Measurements from ENCODE around the gene FAM90A1.
"Not testable (repeated sequence)": the region's sequence is repeated elsewhere in the genome, so short reads cannot be mapped to it uniquely, and the experiment has no call there.

Gene FAM90A1, protein sequence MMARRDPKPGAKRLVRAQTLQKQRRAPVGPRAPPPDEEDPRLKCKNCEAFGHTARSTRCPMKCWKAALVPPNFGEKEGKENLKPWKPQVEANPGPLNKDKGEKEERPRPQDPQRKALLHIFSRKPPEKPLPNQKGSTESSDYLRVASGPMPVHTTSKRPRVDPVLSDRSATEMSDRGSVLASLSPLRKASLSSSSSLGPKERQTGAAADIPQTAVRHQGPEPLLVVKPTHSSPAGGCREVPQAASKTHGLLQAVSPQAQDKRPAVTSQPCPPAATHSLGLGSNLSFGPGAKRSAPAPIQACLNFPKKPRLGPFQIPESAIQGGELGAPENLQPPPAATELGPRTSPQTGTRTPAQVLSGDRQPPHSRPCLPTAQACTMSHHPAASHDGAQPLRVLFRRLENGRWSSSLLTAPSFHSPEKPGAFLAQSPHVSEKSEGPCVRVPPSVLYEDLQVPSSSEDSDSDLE

DNA sequence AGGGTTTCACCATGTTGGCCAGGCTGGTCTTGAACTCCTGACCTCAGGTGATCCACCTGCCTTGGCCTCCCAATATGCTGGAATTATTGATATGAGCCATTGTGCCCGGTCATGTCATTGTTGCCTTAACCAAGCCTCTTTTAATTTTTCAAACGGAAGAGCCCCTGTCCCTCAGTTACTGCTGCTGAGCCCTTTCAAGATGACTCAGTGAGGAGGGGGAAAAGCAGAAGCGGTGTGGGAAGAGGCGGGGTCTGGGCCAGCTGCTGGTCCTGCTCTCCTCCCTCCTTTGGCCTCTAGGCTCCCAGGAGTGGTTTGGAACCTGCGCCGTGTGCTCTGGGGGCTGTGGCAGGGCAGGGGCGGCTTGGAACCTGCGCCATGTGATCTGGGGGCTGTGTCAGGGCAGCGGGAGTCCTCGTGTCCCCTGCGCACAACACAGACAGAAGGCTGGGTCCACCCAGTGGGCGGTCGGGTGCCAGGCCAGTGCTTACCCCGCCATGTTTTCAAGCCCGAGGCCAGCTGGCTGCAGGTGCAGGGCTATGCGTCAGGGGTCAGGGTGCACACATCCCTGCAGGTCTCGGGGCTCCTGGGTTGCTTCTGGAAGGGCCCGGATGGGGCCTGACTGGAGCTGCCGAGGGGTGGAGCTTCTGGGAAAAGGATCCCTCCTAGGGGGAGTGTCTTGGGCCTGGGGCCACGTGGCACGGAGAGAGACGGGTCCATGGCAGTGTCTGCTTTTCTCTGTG is at the start of gene FAM90A1:
TSS of gene FAM90A1 (minus strand) at position 627 of the 740 bp plus-strand sequence. CDS start 2,786 bp downstream, outside the sequence.
- not testable (repeated sequence) for H3K27ac ChIP-seq (ENCODE audit: low read depth, low read length); H3K9ac ChIP-seq (ENCODE audit: low read length); H3K36me3 ChIP-seq (ENCODE audit: control insufficient read depth, insufficient read depth, low read length); H3K27me3 ChIP-seq (ENCODE audit: control insufficient read depth, insufficient read depth, low read length); H3K4me1 ChIP-seq (ENCODE audit: control insufficient read depth, insufficient read depth, low read length)
- peak within 1 kb of the TSS; percentile 27 for H3K4me3 ChIP-seq (ENCODE audit: low read length)

DNA sequence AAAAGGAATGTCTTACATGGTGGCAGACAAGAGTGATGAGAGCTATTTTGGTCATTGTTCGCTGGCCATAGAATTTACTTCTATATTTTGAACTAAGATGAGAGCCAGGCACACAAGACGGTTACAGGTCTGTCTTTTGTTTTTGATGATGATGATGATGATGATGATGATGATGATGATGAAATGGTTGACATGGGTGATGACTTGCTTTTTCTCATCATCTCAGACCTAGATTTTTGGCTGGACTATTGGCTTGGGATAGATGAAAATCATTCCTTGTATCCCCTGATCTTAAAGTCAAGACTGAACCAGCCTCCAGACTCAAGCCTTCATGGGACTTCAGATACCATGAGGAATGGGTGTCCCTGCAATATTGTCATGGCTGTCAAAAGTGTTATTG is 49.0 kb upstream of the FAM90A1 start:
- H3K9ac ChIP-seq (ENCODE audit: low read length); H3K27ac ChIP-seq (ENCODE audit: low read depth, low read length); H3K4me3 ChIP-seq (ENCODE audit: low read length): not testable (repeated sequence)

DNA sequence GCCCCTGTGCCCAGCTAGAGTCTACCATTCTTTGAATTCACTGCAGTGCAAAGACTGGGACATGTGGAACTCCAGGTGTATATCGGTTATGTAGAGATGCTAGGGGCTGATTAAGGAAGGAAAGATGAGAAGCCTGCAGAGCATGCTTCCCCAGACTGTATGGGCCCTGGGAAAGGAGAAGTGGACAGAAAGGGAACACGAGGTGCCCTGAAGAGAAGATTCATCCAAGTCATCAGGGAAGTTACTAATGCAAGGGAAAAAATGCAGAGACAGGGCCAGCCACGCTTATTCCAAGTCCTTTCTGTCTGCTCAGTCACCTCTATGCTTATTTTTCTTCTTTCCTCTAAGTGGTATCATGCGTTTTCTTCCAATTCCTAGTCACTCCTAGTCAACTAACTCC is 39.3 kb upstream of the FAM90A1 start:
- H3K4me3 ChIP-seq (ENCODE audit: low read length); H3K27ac ChIP-seq (ENCODE audit: low read depth, low read length); H3K36me3 ChIP-seq (ENCODE audit: control insufficient read depth, insufficient read depth, low read length); H3K27me3 ChIP-seq (ENCODE audit: control insufficient read depth, insufficient read depth, low read length); H3K4me1 ChIP-seq (ENCODE audit: control insufficient read depth, insufficient read depth, low read length); H3K9ac ChIP-seq (ENCODE audit: low read length): not testable (repeated sequence)

More for the DNA sequence above, 49.0 kb upstream of the FAM90A1 start:
- not testable (repeated sequence) for H3K4me1 ChIP-seq (ENCODE audit: control insufficient read depth, insufficient read depth, low read length); H3K36me3 ChIP-seq (ENCODE audit: control insufficient read depth, insufficient read depth, low read length); H3K27me3 ChIP-seq (ENCODE audit: control insufficient read depth, insufficient read depth, low read length)

DNA sequence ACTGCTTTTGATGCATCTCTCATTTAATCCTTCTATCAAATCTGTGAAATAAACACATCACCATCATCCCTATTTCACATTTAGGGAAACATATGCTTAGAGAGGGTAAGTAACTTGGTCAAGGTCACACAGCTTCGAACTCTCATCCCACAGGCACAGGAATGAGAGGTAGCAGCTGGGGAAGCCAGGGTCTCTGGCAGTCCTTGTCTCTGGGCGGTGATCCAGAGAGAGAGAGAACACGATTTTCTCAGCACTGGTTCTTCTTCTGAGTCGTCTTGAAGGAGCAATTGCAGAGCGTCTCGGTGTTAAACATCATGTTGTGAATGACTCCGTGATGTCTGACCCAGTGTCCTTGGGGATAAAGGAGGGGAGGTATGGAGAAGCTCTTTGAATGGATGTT is 36.8 kb upstream of the FAM90A1 start:
- not testable (repeated sequence) for H3K4me3 ChIP-seq (ENCODE audit: low read length); H3K4me1 ChIP-seq (ENCODE audit: control insufficient read depth, insufficient read depth, low read length); H3K27ac ChIP-seq (ENCODE audit: low read depth, low read length); H3K36me3 ChIP-seq (ENCODE audit: control insufficient read depth, insufficient read depth, low read length); H3K9ac ChIP-seq (ENCODE audit: low read length); H3K27me3 ChIP-seq (ENCODE audit: control insufficient read depth, insufficient read depth, low read length)

DNA sequence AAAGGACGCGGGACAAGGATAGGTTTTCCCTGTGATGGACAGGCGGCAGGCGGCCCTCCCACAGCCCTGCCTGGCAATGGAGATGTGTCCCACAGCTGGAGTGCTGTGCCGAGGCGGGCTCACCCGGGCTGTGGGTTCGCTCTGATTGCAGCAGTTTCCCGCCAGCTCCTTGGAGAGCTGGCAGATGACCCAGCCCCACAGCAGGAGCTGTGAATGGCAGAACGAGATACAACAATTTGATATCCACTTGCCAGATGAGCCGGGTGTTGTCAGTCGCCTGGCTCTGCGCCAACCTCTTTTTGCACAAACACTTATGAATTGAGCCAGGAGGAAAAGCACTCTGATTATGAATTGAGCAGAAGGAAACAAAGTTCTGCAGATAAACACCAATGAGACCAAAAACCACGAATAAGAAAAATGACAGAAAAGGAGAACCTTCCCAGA is 33.7 kb upstream of the FAM90A1 start:
- H3K27ac ChIP-seq (ENCODE audit: low read depth, low read length); H3K4me1 ChIP-seq (ENCODE audit: control insufficient read depth, insufficient read depth, low read length); H3K27me3 ChIP-seq (ENCODE audit: control insufficient read depth, insufficient read depth, low read length); H3K9ac ChIP-seq (ENCODE audit: low read length); H3K36me3 ChIP-seq (ENCODE audit: control insufficient read depth, insufficient read depth, low read length); H3K4me3 ChIP-seq (ENCODE audit: low read length): not testable (repeated sequence)

DNA sequence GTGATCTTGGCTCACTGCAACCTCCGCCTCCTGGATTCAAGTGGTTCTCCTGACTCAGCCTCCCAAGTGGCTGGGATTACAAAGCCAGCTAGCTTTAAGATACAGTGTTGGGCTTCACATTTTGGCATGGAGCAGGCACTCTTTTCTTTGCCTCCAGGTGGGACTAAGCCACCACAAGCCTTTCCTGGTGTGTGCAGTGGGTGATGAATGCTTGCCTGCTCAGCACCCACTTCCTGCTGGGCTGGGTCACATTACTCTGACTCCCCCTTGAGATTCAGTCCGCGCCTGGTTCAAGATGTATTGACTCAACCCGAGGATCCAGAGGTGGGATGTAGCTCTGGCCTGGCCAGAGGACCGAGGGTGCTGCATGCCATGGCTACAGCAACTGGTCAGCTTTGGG is 28.9 kb upstream of the FAM90A1 start:
- H3K4me1 ChIP-seq (ENCODE audit: control insufficient read depth, insufficient read depth, low read length), result not testable (repeated sequence)

DNA sequence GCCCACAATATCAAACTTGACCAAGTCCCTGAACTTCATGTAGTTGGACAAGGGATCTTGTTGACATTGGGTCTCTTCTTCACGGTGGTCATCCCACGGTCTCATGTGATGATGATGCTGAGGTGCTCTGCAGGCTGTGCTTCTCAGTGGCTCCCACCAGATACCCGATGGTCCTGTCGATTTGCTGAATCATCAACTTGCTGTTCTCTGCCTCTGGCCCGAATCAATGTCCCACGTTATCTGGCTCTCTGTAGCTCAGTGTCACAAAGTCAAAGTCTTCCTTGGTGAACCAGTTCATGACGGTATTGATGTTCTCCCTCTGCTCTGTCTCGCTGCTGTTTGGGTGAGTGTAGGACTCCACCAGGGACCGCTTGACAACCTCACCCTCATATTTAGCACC is 27.3 kb upstream of the FAM90A1 start:
- not testable (repeated sequence) for H3K27ac ChIP-seq (ENCODE audit: low read depth, low read length); H3K4me3 ChIP-seq (ENCODE audit: low read length); H3K4me1 ChIP-seq (ENCODE audit: control insufficient read depth, insufficient read depth, low read length); H3K9ac ChIP-seq (ENCODE audit: low read length); H3K27me3 ChIP-seq (ENCODE audit: control insufficient read depth, insufficient read depth, low read length); H3K36me3 ChIP-seq (ENCODE audit: control insufficient read depth, insufficient read depth, low read length)

More for the DNA sequence above, 28.9 kb upstream of the FAM90A1 start:
- H3K27me3 ChIP-seq (ENCODE audit: control insufficient read depth, insufficient read depth, low read length); H3K27ac ChIP-seq (ENCODE audit: low read depth, low read length); H3K4me3 ChIP-seq (ENCODE audit: low read length); H3K9ac ChIP-seq (ENCODE audit: low read length); H3K36me3 ChIP-seq (ENCODE audit: control insufficient read depth, insufficient read depth, low read length): not testable (repeated sequence)

DNA sequence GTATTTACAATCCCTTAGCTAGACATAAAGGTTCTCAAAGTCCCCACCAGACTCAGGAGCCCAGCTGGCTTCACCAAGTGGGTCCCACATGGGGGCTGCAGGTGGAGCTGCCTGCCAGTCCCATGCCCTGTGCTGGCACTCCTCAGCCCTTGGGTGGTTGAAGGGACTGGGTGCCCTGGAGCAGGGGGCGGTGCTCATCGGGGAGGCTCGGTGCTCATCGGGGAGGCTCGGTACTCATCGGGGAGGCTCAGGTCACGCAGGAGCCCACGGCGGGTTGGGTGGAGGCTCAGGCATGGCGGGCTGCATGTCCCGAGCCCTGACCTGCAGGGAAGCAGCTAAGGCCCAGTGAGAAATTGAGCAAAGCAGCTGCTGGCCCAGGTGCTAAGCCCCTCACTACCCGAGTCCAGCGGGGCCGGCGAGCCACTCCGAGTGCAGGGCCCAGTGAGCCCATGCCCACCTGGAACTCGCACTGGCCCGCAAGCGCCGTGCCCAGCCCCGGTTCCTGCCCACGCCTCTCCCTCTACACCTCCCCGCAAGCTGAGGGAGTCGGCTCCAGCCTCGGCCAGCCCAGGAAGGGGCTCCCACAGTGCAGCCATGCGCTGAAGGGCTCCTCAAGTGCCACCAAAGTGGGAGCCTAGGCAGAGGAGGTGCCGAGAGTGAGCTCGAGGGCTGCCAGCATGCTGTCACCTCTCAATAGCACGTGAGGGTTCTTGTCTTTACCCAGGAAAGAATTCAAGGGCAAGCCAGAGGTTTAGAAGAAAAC is 24.8 kb upstream of the FAM90A1 start:
- not testable (repeated sequence) for H3K4me1 ChIP-seq (ENCODE audit: control insufficient read depth, insufficient read depth, low read length)

DNA sequence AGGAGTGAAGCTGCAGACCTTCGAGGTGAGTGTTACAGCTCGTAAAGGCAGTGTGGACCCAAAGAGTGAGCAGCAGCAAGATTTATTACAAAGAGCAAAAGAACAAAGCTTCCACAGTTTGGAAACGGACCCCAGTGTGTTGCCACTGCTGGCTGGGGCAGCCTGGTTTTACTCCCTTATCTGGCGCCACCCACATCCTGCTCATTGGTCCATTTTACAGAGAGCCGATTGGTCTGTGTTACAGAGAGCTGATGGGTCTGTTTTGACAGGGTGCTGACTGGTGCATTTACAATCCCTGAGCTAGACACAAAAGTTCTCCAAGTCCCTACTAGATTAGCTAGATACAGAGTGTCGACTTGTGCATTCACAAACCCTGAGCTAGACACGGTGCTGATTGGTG is 24.2 kb upstream of the FAM90A1 start:
- not testable (repeated sequence) for H3K4me3 ChIP-seq (ENCODE audit: low read length); H3K27me3 ChIP-seq (ENCODE audit: control insufficient read depth, insufficient read depth, low read length); H3K36me3 ChIP-seq (ENCODE audit: control insufficient read depth, insufficient read depth, low read length); H3K4me1 ChIP-seq (ENCODE audit: control insufficient read depth, insufficient read depth, low read length); H3K27ac ChIP-seq (ENCODE audit: low read depth, low read length); H3K9ac ChIP-seq (ENCODE audit: low read length)

More for the DNA sequence above, 24.8 kb upstream of the FAM90A1 start:
- not testable (repeated sequence) for H3K27ac ChIP-seq (ENCODE audit: low read depth, low read length); H3K27me3 ChIP-seq (ENCODE audit: control insufficient read depth, insufficient read depth, low read length); H3K36me3 ChIP-seq (ENCODE audit: control insufficient read depth, insufficient read depth, low read length); H3K9ac ChIP-seq (ENCODE audit: low read length); H3K4me3 ChIP-seq (ENCODE audit: low read length)

DNA sequence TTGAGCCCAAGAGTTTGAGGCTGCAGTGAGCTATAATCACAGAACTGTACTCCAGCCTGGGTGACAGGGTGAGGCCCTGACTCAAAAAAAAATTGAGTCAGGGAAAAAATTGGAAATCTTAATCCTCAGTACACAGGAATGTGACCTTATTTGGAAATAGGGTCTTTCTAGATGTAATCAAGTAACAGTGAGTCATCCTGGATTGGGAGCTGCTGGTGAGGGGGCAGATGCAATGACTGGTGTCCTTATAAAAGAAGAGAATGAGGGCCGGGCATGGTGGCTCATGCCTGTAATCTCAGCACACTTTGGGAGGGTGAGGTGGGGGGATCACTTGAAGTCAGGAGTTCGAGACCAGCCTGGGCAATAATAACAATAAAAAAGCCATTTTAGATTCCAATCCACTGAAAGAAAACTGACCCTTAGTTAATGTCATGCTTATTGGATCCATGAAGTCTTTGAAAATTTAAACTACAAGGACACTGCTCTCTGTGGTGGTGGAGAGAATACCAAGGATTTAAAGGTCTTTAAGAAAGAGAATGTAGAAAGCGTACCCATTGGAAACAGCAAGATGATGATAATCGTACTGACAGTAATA is 19.6 kb upstream of the FAM90A1 start:
- not testable (repeated sequence) for H3K9ac ChIP-seq (ENCODE audit: low read length); H3K4me1 ChIP-seq (ENCODE audit: control insufficient read depth, insufficient read depth, low read length); H3K27me3 ChIP-seq (ENCODE audit: control insufficient read depth, insufficient read depth, low read length); H3K4me3 ChIP-seq (ENCODE audit: low read length); H3K36me3 ChIP-seq (ENCODE audit: control insufficient read depth, insufficient read depth, low read length); H3K27ac ChIP-seq (ENCODE audit: low read depth, low read length)

DNA sequence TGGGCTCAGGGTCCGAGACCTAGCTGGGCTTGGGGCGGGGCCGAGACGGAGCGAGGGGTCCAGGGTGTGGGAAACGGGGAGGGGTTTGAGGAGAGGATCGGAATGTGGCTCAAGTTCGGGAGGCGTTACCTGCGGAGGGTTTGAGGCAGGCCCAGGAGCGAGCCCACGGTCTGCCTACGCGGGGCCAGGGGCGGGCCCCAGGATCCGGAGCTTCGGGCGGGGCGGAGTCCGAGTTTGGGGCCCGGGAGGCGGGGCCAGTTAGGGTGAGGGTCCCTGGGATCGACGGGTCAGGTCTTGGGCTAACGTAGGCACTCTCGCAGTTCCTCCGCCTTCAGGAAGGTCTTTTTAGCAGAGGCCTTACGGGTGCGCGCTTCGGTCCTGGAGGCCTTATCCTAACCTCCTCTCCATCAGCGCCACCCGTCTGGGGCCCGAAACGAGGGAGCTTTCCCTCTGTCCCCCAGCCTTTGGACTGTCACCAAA is 16.3 kb upstream of the FAM90A1 start:
- Histone ChIP-seq H3K4me3 (ENCODE audit: low read length) (peak overlapping the region; percentile 82), H3K27ac (ENCODE audit: low read depth, low read length) (peak overlapping the region; percentile 83)
- not testable (repeated sequence) for H3K9ac ChIP-seq (ENCODE audit: low read length); H3K4me1 ChIP-seq (ENCODE audit: control insufficient read depth, insufficient read depth, low read length); H3K36me3 ChIP-seq (ENCODE audit: control insufficient read depth, insufficient read depth, low read length); H3K27me3 ChIP-seq (ENCODE audit: control insufficient read depth, insufficient read depth, low read length)

Data from rectal smooth muscle tissue (tissue), 1 donor.